ENCODE results near the gene CCL17. TPM values are rescaled to one million over a fixed set of nuclear protein-coding genes. Genes with fewer than 3 reads are reported as not detected.

Gene CCL17
- total RNA-seq, 1 experiment from 2014 or later: not detected

GRCh38 chr16:57462978-57463362, 58.4 kb downstream of the CCL17 start:
- in situ Hi-C loops (cut with HindIII; ENCODE audit: low sequenced_read_pairs): no loop called here
- no peak for DNase-seq (ENCODE audit: low spot score)

GRCh38 chr16:57464523-57464922, 60.0 kb downstream of the CCL17 start:
- DNase-seq (ENCODE audit: low spot score): no peak
- in situ Hi-C loops (cut with HindIII; ENCODE audit: low sequenced_read_pairs): no loop called here

Other genes starting within 250 kb of the CCL17 start
- gene PSME3IP1, start 218.7 kb upstream of the CCL17 start, total RNA-seq (2014; rRNA removed; shearing (Covaris generic)): 46.6 and 66.3 TPM in 2 replicates
- 30.8 and 36.2 TPM in 2 replicates for gene RSPRY1, start 218.4 kb upstream of the CCL17 start, total RNA-seq (2014; rRNA removed; shearing (Covaris generic))
- 79.4 and 98.0 TPM in 2 replicates for gene ARL2BP, start 159.5 kb upstream of the CCL17 start, total RNA-seq (2014; rRNA removed; shearing (Covaris generic))
- gene PLLP, start 120.1 kb upstream of the CCL17 start, total RNA-seq (2014; rRNA removed; shearing (Covaris generic)): 1.5 and 2.7 TPM in 2 replicates
- gene CCL22, start 46.0 kb upstream of the CCL17 start, total RNA-seq (2014; rRNA removed; shearing (Covaris generic)): not detected in 2 replicates
- 0.43 TPM in 1 of 2 replicates, not detected in the other for gene CX3CL1, start 32.3 kb upstream of the CCL17 start, total RNA-seq (2014; rRNA removed; shearing (Covaris generic))
- gene CIAPIN1, start 42.6 kb downstream of the CCL17 start, total RNA-seq (2014; rRNA removed; shearing (Covaris generic)): 152 and 156 TPM in 2 replicates
- gene COQ9, start 42.7 kb downstream of the CCL17 start, total RNA-seq (2014; rRNA removed; shearing (Covaris generic)): 46.3 and 60.4 TPM in 2 replicates
- 240 and 319 TPM in 2 replicates for gene POLR2C, start 57.9 kb downstream of the CCL17 start, total RNA-seq (2014; rRNA removed; shearing (Covaris generic))
- 33.7 and 45.5 TPM in 2 replicates for gene DOK4, start 81.7 kb downstream of the CCL17 start, total RNA-seq (2014; rRNA removed; shearing (Covaris generic))
- gene CCDC102A, start 131.8 kb downstream of the CCL17 start, total RNA-seq (2014; rRNA removed; shearing (Covaris generic)): 25.0 and 26.7 TPM in 2 replicates
- gene ADGRG5, start 137.9 kb downstream of the CCL17 start, total RNA-seq (2014; rRNA removed; shearing (Covaris generic)): not detected in 2 replicates
- gene ADGRG1, start 223.9 kb downstream of the CCL17 start, total RNA-seq (2014; rRNA removed; shearing (Covaris generic)): 4.1 and 5.5 TPM in 2 replicates

Data from G401 (cell line).